Measurements from ENCODE around the gene MAPRE3. TPM values are rescaled to one million over a fixed set of nuclear protein-coding genes. Genes with fewer than 3 reads are reported as not detected.

MAPRE3 gene
- total and polyA plus RNA-seq, 7 experiments from 2014 or later: 1.8 to 6.0 (median 3.2) TPM

- intact Hi-C loops (cut with micrococcal nuclease): loop anchor here in 1 of 2 donors (10.0 kb wide), 1 partner anchor 322 kb away; no protein-coding TSS in a partner anchor
- Histone ChIP-seq H3K9me3 (ENCODE audit: control insufficient read depth in 2 of 3, low read length in 3 of 3) (no peaks in the 10 kb centered on the region), H3K4me1 (ENCODE audit: control insufficient read depth in 2 of 2, insufficient read depth in 2 of 2, low read length in 2 of 2) (no peaks in the 10 kb centered on the region), H3K27ac (ENCODE audit: low read depth, low read length) (no peak overlapping the region), H3K4me3 (ENCODE audit: low read length) (no peak overlapping the region), H3K27me3 (ENCODE audit: control insufficient read depth in 2 of 2, insufficient read depth in 2 of 2, low read length in 2 of 2) (no peaks in the 10 kb centered on the region), H3K36me3 (ENCODE audit: control insufficient read depth in 2 of 3, insufficient read depth in 3 of 3, low read length in 3 of 3) (no peaks in the 10 kb centered on the region)
- DNase-seq (no peak), ATAC-seq (no peak)
- Mint-ChIP-seq H3K27me3 (peaks cover 0 to 25% (median 14%) of the 10 kb centered on the region in 5 donors), H3K4me1 (peaks cover 0 to 9% (median 3%) of the 10 kb centered on the region in 7 donors), H3K27ac (no peak overlapping the region), H3K9me3 (no peaks in the 10 kb centered on the region), H3K36me3 (no peaks in the 10 kb centered on the region), H3K4me3 (no peak overlapping the region)
- ChIA-PET CTCF (no interaction called here), POLR2A (no interaction called here)
Observed at GRCh38 chr2:26927221-26927620, 43.2 kb upstream of the MAPRE3 start.

GRCh38 chr2:26932974-26933373, 37.5 kb upstream of the MAPRE3 start:
- Mint-ChIP-seq H3K27ac (no peak overlapping the region), H3K4me1 (no peaks in the 10 kb centered on the region), H3K4me3 (no peak overlapping the region), H3K27me3 (peaks cover 0 to 16% (median 0%) of the 10 kb centered on the region in 5 donors), H3K36me3 (no peaks in the 10 kb centered on the region), H3K9me3 (no peaks in the 10 kb centered on the region)
- Histone ChIP-seq H3K4me1 (ENCODE audit: control insufficient read depth in 2 of 2, insufficient read depth in 2 of 2, low read length in 2 of 2) (no peaks in the 10 kb centered on the region), H3K27ac (ENCODE audit: low read depth, low read length) (no peak overlapping the region), H3K4me3 (ENCODE audit: low read length) (no peak overlapping the region), H3K36me3 (ENCODE audit: control insufficient read depth in 2 of 3, insufficient read depth in 3 of 3, low read length in 3 of 3) (no peaks in the 10 kb centered on the region), H3K9me3 (ENCODE audit: control insufficient read depth in 2 of 3, low read length in 3 of 3) (no peaks in the 10 kb centered on the region), H3K27me3 (ENCODE audit: control insufficient read depth in 2 of 2, insufficient read depth in 2 of 2, low read length in 2 of 2) (no peaks in the 10 kb centered on the region)
- ChIA-PET POLR2A (no interaction called here), CTCF (no interaction called here)
- ATAC-seq: no peak
- peak in 1 of 9 donors; percentile 15 for DNase-seq
- intact Hi-C loops (cut with micrococcal nuclease): no loop called here

GRCh38 chr2:26933431-26934334, 36.8 kb upstream of the MAPRE3 start:
- ChIA-PET CTCF (no interaction called here), POLR2A (no interaction called here)
- intact Hi-C loops (cut with micrococcal nuclease): no loop called here
- no peaks in the 10 kb centered on the region for H3K9me3 Mint-ChIP-seq
- Histone ChIP-seq H3K9me3 (ENCODE audit: control insufficient read depth in 2 of 3, low read length in 3 of 3) (no peaks in the 10 kb centered on the region), H3K4me1 (ENCODE audit: control insufficient read depth in 2 of 2, insufficient read depth in 2 of 2, low read length in 2 of 2) (no peaks in the 10 kb centered on the region), H3K27ac (ENCODE audit: low read depth, low read length) (no peak overlapping the region), H3K27me3 (ENCODE audit: control insufficient read depth in 2 of 2, insufficient read depth in 2 of 2, low read length in 2 of 2) (no peaks in the 10 kb centered on the region), H3K4me3 (ENCODE audit: low read length) (no peak overlapping the region), H3K36me3 (ENCODE audit: control insufficient read depth in 2 of 3, insufficient read depth in 3 of 3, low read length in 3 of 3) (no peaks in the 10 kb centered on the region)
- no peaks in the 10 kb centered on the region for H3K4me1 Mint-ChIP-seq
- no peak overlapping the region for H3K27ac Mint-ChIP-seq
- DNase-seq (peak in 1 of 9 donors; percentile 8), ATAC-seq (no peak)
- H3K36me3 Mint-ChIP-seq: no peaks in the 10 kb centered on the region
- H3K27me3 Mint-ChIP-seq: peaks cover 0 to 16% (median 0%) of the 10 kb centered on the region in 5 donors
- H3K4me3 Mint-ChIP-seq: no peak overlapping the region

- CTCF ChIA-PET: no interaction called here
- Mint-ChIP-seq H3K4me3 (no peak overlapping the region), H3K36me3 (no peaks in the 10 kb centered on the region), H3K27me3 (peaks cover 0 to 16% (median 0%) of the 10 kb centered on the region in 5 donors), H3K27ac (no peak overlapping the region), H3K9me3 (no peaks in the 10 kb centered on the region), H3K4me1 (no peaks in the 10 kb centered on the region)
- no peak overlapping the region for H3K4me3 ChIP-seq (ENCODE audit: low read length)
- POLR2A ChIA-PET: no interaction called here
- no peak for DNase-seq
- H3K36me3 ChIP-seq (ENCODE audit: control insufficient read depth in 2 of 3, insufficient read depth in 3 of 3, low read length in 3 of 3): no peaks in the 10 kb centered on the region
- H3K4me1 ChIP-seq (ENCODE audit: control insufficient read depth in 2 of 2, insufficient read depth in 2 of 2, low read length in 2 of 2): no peaks in the 10 kb centered on the region
- no peaks in the 10 kb centered on the region for H3K9me3 ChIP-seq (ENCODE audit: control insufficient read depth in 2 of 3, low read length in 3 of 3)
- no peaks in the 10 kb centered on the region for H3K27me3 ChIP-seq (ENCODE audit: control insufficient read depth in 2 of 2, insufficient read depth in 2 of 2, low read length in 2 of 2)
- no peak for ATAC-seq
- intact Hi-C loops (cut with micrococcal nuclease): no loop called here
- H3K27ac ChIP-seq (ENCODE audit: low read depth, low read length): no peak overlapping the region
Observed at GRCh38 chr2:26934335-26934724, 36.1 kb upstream of the MAPRE3 start.

- Mint-ChIP-seq H3K36me3 (no peaks in the 10 kb centered on the region), H3K9me3 (no peaks in the 10 kb centered on the region), H3K27ac (no peak overlapping the region), H3K4me1 (no peaks in the 10 kb centered on the region), H3K27me3 (peaks cover 0 to 9% (median 0%) of the 10 kb centered on the region in 5 donors), H3K4me3 (no peak overlapping the region)
- Histone ChIP-seq H3K36me3 (ENCODE audit: control insufficient read depth in 2 of 3, insufficient read depth in 3 of 3, low read length in 3 of 3) (no peaks in the 10 kb centered on the region), H3K9me3 (ENCODE audit: control insufficient read depth in 2 of 3, low read length in 3 of 3) (no peaks in the 10 kb centered on the region), H3K27me3 (ENCODE audit: control insufficient read depth in 2 of 2, insufficient read depth in 2 of 2, low read length in 2 of 2) (no peaks in the 10 kb centered on the region), H3K27ac (ENCODE audit: low read depth, low read length) (no peak overlapping the region), H3K4me1 (ENCODE audit: control insufficient read depth in 2 of 2, insufficient read depth in 2 of 2, low read length in 2 of 2) (no peaks in the 10 kb centered on the region), H3K4me3 (ENCODE audit: low read length) (no peak overlapping the region)
- intact Hi-C loops (cut with micrococcal nuclease): no loop called here
- DNase-seq (no peak), ATAC-seq (no peak)
- POLR2A ChIA-PET: no interaction called here
- CTCF ChIA-PET: no interaction called here
Observed at GRCh38 chr2:26934985-26935384, 35.5 kb upstream of the MAPRE3 start.

- Histone ChIP-seq H3K9me3 (ENCODE audit: control insufficient read depth in 2 of 3, low read length in 3 of 3) (no peaks in the 10 kb centered on the region), H3K4me1 (ENCODE audit: control insufficient read depth in 2 of 2, insufficient read depth in 2 of 2, low read length in 2 of 2) (no peaks in the 10 kb centered on the region), H3K4me3 (ENCODE audit: low read length) (no peak overlapping the region), H3K27ac (ENCODE audit: low read depth, low read length) (no peak overlapping the region), H3K27me3 (ENCODE audit: control insufficient read depth in 2 of 2, insufficient read depth in 2 of 2, low read length in 2 of 2) (no peaks in the 10 kb centered on the region), H3K36me3 (ENCODE audit: control insufficient read depth in 2 of 3, insufficient read depth in 3 of 3, low read length in 3 of 3) (no peaks in the 10 kb centered on the region)
- Mint-ChIP-seq H3K36me3 (no peaks in the 10 kb centered on the region), H3K4me3 (no peak overlapping the region), H3K27me3 (no peaks in the 10 kb centered on the region), H3K27ac (no peak overlapping the region), H3K4me1 (no peaks in the 10 kb centered on the region), H3K9me3 (no peaks in the 10 kb centered on the region)
- ATAC-seq (no peak), DNase-seq (no peak)
- intact Hi-C loops (cut with micrococcal nuclease): no loop called here
- ChIA-PET CTCF (interaction anchor here (1.4 kb wide), 1 partner anchor 15 kb away, joined by 3 read pairs; no protein-coding TSS in a partner anchor), POLR2A (no interaction called here)
Observed at GRCh38 chr2:26936855-26937254, 33.6 kb upstream of the MAPRE3 start.

Data from naive thymus-derived CD4-positive, alpha-beta T cell (primary cell).